Gastroesophageal sphincter (tissue), 4 donors: ENCODE results near the gene CCDC83. TPM values are rescaled to one million over a fixed set of nuclear protein-coding genes. Genes with fewer than 3 reads are reported as not detected.
"Not testable (repeated sequence)": the region's sequence is repeated elsewhere in the genome, so short reads cannot be mapped to it uniquely, and the experiment has no call there.

ENCODE experiments used
- ATAC-seq: fragments of 150-250 bp; one replicate; pipeline ENCODE4 v1.9.1; 2016; ENCODE audit warnings: mild to moderate bottlenecking, moderate library complexity
- H3K27ac ChIP-seq, 4 donors: fragments of 200-600 bp; sonication (generic) in 3 of 4; 1 replicate in 3 of 4; 2 replicates in 1 of 4; pipeline ENCODE4 v1.5.1; 2016 to 2019
- H3K27me3 ChIP-seq: fragments of 200-600 bp; sonication (generic); one replicate; pipeline ENCODE4 v1.5.1; 2019
- H3K36me3 ChIP-seq, 2 donors: fragments of 200-600 bp; sonication (generic); one replicate each; pipeline ENCODE4 v1.5.1; 2019; ENCODE audit warnings: control low read depth in 1 of 2
- H3K4me1 ChIP-seq, 3 donors: fragments of 200-600 bp; sonication (generic); 1 replicate in 2 of 3; 2 replicates in 1 of 3; pipeline ENCODE4 v1.5.1; 2016 to 2019; ENCODE audit warnings: control low read depth in 2 of 3
- H3K4me3 ChIP-seq, 2 donors: fragments of 200-600 bp; sonication (generic); one replicate each; pipeline ENCODE4 v1.5.1; 2019; ENCODE audit warnings: mild to moderate bottlenecking in 1 of 2, moderate library complexity in 1 of 2
- H3K9me3 ChIP-seq, 3 donors: fragments of 200-600 bp; sonication (generic); one replicate each; pipeline ENCODE4 v1.5.1; 2017 to 2019; ENCODE audit warnings: control low read depth in 2 of 3
- CTCF ChIP-seq, 4 experiments: fragments of 200-600 bp in 2 of 4; fragments of 450-650 bp in 2 of 4; sonication (generic) in 1 of 4; IDR thresholded peaks; one replicate each; pipeline ENCODE4 v1.5.1; 2017 to 2019; ENCODE audit warnings: antibody characterized with exemption in 4 of 4, mild to moderate bottlenecking in 2 of 4, moderate library complexity in 2 of 4
- EP300 ChIP-seq: sonication (generic); formaldehyde crosslinking; IDR thresholded peaks from one replicate; pipeline ENCODE4 v1.6.1; 2017; ENCODE audit warnings: antibody characterized with exemption, mild to moderate bottlenecking
- POLR2A ChIP-seq, 2 donors: fragments of 450-650 bp; IDR thresholded peaks; one replicate each; pipeline ENCODE4 v1.6.1; 2017; ENCODE audit warnings: antibody characterized with exemption in 2 of 2, mild to moderate bottlenecking in 2 of 2, moderate library complexity in 1 of 2
- POLR2AphosphoS5 ChIP-seq: sonication (generic); formaldehyde crosslinking; IDR thresholded peaks from one replicate; pipeline ENCODE4 v1.6.1; 2017; ENCODE audit warnings: antibody characterized with exemption
- WGBS, 2 donors: methylation state at CpG; one replicate each; pipeline ENCODE4 v1.1.5; 2018; ENCODE audit warnings: low coverage in 1 of 2; 5-methylcytosine and 5-hydroxymethylcytosine counted together
- total RNA-seq, 4 donors: library from RNA; depleted of rRNA; stranded (reverse); fragments of >200 nt; gene quantifications; one replicate each; pipeline ENCODE4 v1.1.0, GENCODE V29; 2016

The CCDC83 gene
- total RNA-seq, 4 donors from 2014 or later = not detected

- ATAC-seq = no peak
- Histone ChIP-seq H3K4me3 (peak overlapping the region; percentile 52 to 71), H3K9me3 (no peaks in the 10 kb centered on the region), H3K36me3 (no peaks in the 10 kb centered on the region), H3K27ac (peak overlapping the region; percentile 29 to 86 (median 74)), H3K27me3 (no peaks in the 10 kb centered on the region), H3K4me1 (peaks cover 0 to 17% (median 0%) of the 10 kb centered on the region in 3 donors)
- WGBS, 2 donors = 11% methylated on average over 7 of the region's 7 CpGs
- TF ChIP-seq CTCF (IDR thresholded peaks at IDR 0.05) (no peak), EP300 (no peak), POLR2A (IDR thresholded peaks at IDR 0.05) (no peak), POLR2AphosphoS5 (no peak)
Measured at GRCh38 chr11:85854212-85854556, 999 bp upstream of the CCDC83 start.

- Histone ChIP-seq H3K4me3 (peak overlapping the region; percentile 52 to 71), H3K9me3 (no peaks in the 10 kb centered on the region), H3K27me3 (no peaks in the 10 kb centered on the region), H3K4me1 (peaks cover 0 to 17% (median 0%) of the 10 kb centered on the region in 3 donors), H3K36me3 (no peaks in the 10 kb centered on the region), H3K27ac (peak overlapping the region; percentile 29 to 86 (median 74))
- WGBS, 2 donors = 0% methylated on average over 4 to 19 of the region's 62 CpGs
- ATAC-seq = peak; percentile 98
- peak in 1 of 2 donors; percentile 31 for TF ChIP-seq POLR2A (IDR thresholded peaks at IDR 0.05)
- TF ChIP-seq EP300 = no peak
- TF ChIP-seq CTCF (IDR thresholded peaks at IDR 0.05) = peak; percentile 86 to 99 (median 96)
- TF ChIP-seq POLR2AphosphoS5 = peak; percentile 57
Measured at GRCh38 chr11:85854557-85855340, 434 bp upstream of the CCDC83 start.

- no peak for ATAC-seq
- H3K4me3 ChIP-seq = no peak overlapping the region
- TF ChIP-seq POLR2AphosphoS5 (no peak), EP300 (no peak), POLR2A (IDR thresholded peaks at IDR 0.05) (no peak), CTCF (IDR thresholded peaks at IDR 0.05) (no peak)
- H3K9me3 ChIP-seq = no peaks in the 10 kb centered on the region
- H3K27ac ChIP-seq = no peak overlapping the region
- 93% methylated on average over 6 of the region's 10 CpGs; no CpG with 5 or more reads in 1 of the 2 donors for WGBS, 2 donors
- no peaks in the 10 kb centered on the region for H3K27me3 ChIP-seq
- no peaks in the 10 kb centered on the region for H3K36me3 ChIP-seq
- H3K4me1 ChIP-seq = peaks cover 0 to 17% (median 0%) of the 10 kb centered on the region in 3 donors
Measured at GRCh38 chr11:85857098-85857497, 1.9 kb downstream of the CCDC83 start.

- not testable (repeated sequence) for H3K36me3 ChIP-seq, H3K4me3 ChIP-seq, H3K27me3 ChIP-seq, ATAC-seq, H3K27ac ChIP-seq, H3K4me1 ChIP-seq, H3K9me3 ChIP-seq
Measured at GRCh38 chr11:85859541-85859940, 4.4 kb downstream of the CCDC83 start.

GRCh38 chr11:85863855-85864254 lies 8.7 kb downstream of the CCDC83 start:
- H3K36me3 ChIP-seq = no peaks in the 10 kb centered on the region
- H3K4me1 ChIP-seq = no peaks in the 10 kb centered on the region
- 20 to 35% methylated on average over 1 of the region's 1 CpG for WGBS, 2 donors
- no peaks in the 10 kb centered on the region for H3K27me3 ChIP-seq
- H3K9me3 ChIP-seq = no peaks in the 10 kb centered on the region
- TF ChIP-seq CTCF (IDR thresholded peaks at IDR 0.05) (no peak), POLR2A (IDR thresholded peaks at IDR 0.05) (no peak), POLR2AphosphoS5 (no peak), EP300 (no peak)
- H3K27ac ChIP-seq = no peak overlapping the region
- ATAC-seq = no peak
- H3K4me3 ChIP-seq = no peak overlapping the region
